HL-60/S4 (cell line): ENCODE data around the gene DCST1.

Experiments
- in situ Hi-C: fragments of 300-500 bp; cut with MboI; formaldehyde crosslinking; loops from 2 replicates; pipeline ENCODE4 v1.14.3; 2022; ENCODE audit warnings: low sequenced_read_pairs

DCST1 gene

GRCh38 chr1:155070158-155070621, 36.6 kb downstream of the DCST1 start:
- in situ Hi-C loops, result loop anchor here (25.0 kb wide), 1 partner anchor 508 kb away; the partner anchor contains the start of genes CHRNB2 and UBE2Q1

- in situ Hi-C loops, result loop anchor here (25.0 kb wide), 1 partner anchor 509 kb away; the partner anchor contains the start of genes CHRNB2 and UBE2Q1
Measured at GRCh38 chr1:155070721-155071569, 37.3 kb downstream of the DCST1 start.

- in situ Hi-C loops, result loop anchor here (25.0 kb wide), 1 partner anchor 509 kb away; the partner anchor contains the start of genes CHRNB2 and UBE2Q1
Measured at GRCh38 chr1:155071701-155072100, 38.1 kb downstream of the DCST1 start.

GRCh38 chr1:155072531-155073289, 39.1 kb downstream of the DCST1 start:
- in situ Hi-C loops, result loop anchor here (25.0 kb wide), 1 partner anchor 510 kb away; the partner anchor contains the start of genes CHRNB2 and UBE2Q1

- in situ Hi-C loops, result loop anchor here (25.0 kb wide), 1 partner anchor 511 kb away; the partner anchor contains the start of genes CHRNB2 and UBE2Q1
Measured at GRCh38 chr1:155073377-155074242, 40.0 kb downstream of the DCST1 start.

GRCh38 chr1:155075535-155075934, 41.9 kb downstream of the DCST1 start:
- in situ Hi-C loops, result no loop called here

GRCh38 chr1:155076371-155076770, 42.7 kb downstream of the DCST1 start:
- in situ Hi-C loops, result no loop called here

GRCh38 chr1:155077346-155077745, 43.7 kb downstream of the DCST1 start:
- in situ Hi-C loops, result no loop called here

- in situ Hi-C loops, result no loop called here
Measured at GRCh38 chr1:155077758-155078445, 44.3 kb downstream of the DCST1 start.

GRCh38 chr1:155078469-155079209, 45.0 kb downstream of the DCST1 start, which contains the start of gene EFNA3:
EFNA3 (plus strand) TSS chr1:155078837; CDS start chr1:155078942, 105 bp downstream.
- in situ Hi-C loops, result no loop called here

GRCh38 chr1:155079210-155079486, 45.5 kb downstream of the DCST1 start:
- in situ Hi-C loops, result no loop called here

- in situ Hi-C loops, result no loop called here
Measured at GRCh38 chr1:155079487-155080311, 46.1 kb downstream of the DCST1 start.

GRCh38 chr1:155080312-155081228, 46.9 kb downstream of the DCST1 start:
- in situ Hi-C loops, result no loop called here

GRCh38 chr1:155081472-155082300, 48.1 kb downstream of the DCST1 start:
- in situ Hi-C loops, result no loop called here

GRCh38 chr1:155082301-155083051, 48.9 kb downstream of the DCST1 start:
- in situ Hi-C loops, result no loop called here

- in situ Hi-C loops, result no loop called here
Measured at GRCh38 chr1:155083052-155083541, 49.5 kb downstream of the DCST1 start.
